SU-DHL-6 (cell line): ENCODE measurements around the gene ZNF687.

Experiments
- H2AFZ ChIP-seq: fragments of 200-600 bp; sonication (generic); 2 replicates; pipeline ENCODE4 v1.6.1; 2014; ENCODE audit warnings: low read depth, mild to moderate bottlenecking, moderate library complexity, mixed read lengths, antibody characterized with exemption, low read length; ENCODE audit not compliant: severe bottlenecking
- H3F3A ChIP-seq: fragments of 200-600 bp; shearing (Covaris generic); 2 replicates; pipeline ENCODE4 v1.6.0; 2016; ENCODE audit warnings: antibody characterized with exemption, mild to moderate bottlenecking; ENCODE audit not compliant: insufficient read depth
- H3K27ac ChIP-seq: fragments of 200-600 bp; sonication (generic); 2 replicates; pipeline ENCODE4 v1.5.1; 2016; ENCODE audit warnings: low read depth, mild to moderate bottlenecking, low read length, moderate library complexity, mixed read lengths
- H3K27me3 ChIP-seq: fragments of 200-600 bp; sonication (generic), shearing (Covaris generic); 2 replicates; pipeline ENCODE4 v1.6.0; 2014; ENCODE audit warnings: mild to moderate bottlenecking, low read length
- H3K36me3 ChIP-seq: fragments of 200-600 bp; sonication (generic); 2 replicates; pipeline ENCODE4 v1.6.1; 2014; ENCODE audit warnings: mild to moderate bottlenecking, low read length, mixed read lengths
- H3K4me2 ChIP-seq: fragments of 300-600, 200-600 bp; shearing (Covaris generic), sonication (generic); 2 replicates; pipeline ENCODE4 v1.6.0; 2014; ENCODE audit warnings: low read length, low read depth, mild to moderate bottlenecking; ENCODE audit not compliant: poor library complexity, severe bottlenecking
- H3K4me3 ChIP-seq: fragments of 200-600 bp; sonication (generic); 2 replicates; pipeline ENCODE4 v1.5.1; 2014; ENCODE audit warnings: antibody characterized with exemption, low read length, mild to moderate bottlenecking, mixed read lengths; ENCODE audit not compliant: insufficient read depth, poor library complexity, severe bottlenecking
- H3K79me2 ChIP-seq: fragments of 200-600 bp; sonication (generic); 2 replicates; pipeline ENCODE4 v1.6.1; 2014; ENCODE audit warnings: mild to moderate bottlenecking, low read length, moderate library complexity; ENCODE audit not compliant: insufficient read depth
- H3K9ac ChIP-seq: fragments of 200-600 bp; sonication (generic); 2 replicates; pipeline ENCODE4 v1.7.0; 2014; ENCODE audit warnings: mild to moderate bottlenecking, low read length
- H3K9me2 ChIP-seq: fragments of 200-600 bp; sonication (generic); replicated peaks from 2 replicates; pipeline ENCODE4 v1.6.1; 2014; ENCODE audit warnings: low read length; ENCODE audit not compliant: insufficient read depth
- H3K9me3 ChIP-seq: fragments of 200-600 bp; sonication (generic); 2 replicates; pipeline ENCODE4 v1.6.1; 2014; ENCODE audit warnings: low read length, mixed read lengths; ENCODE audit not compliant: insufficient read depth
- H4K20me1 ChIP-seq: fragments of 200-600 bp; sonication (generic); 2 replicates; pipeline ENCODE4 v1.6.1; 2014; ENCODE audit warnings: low read depth, mild to moderate bottlenecking, antibody characterized with exemption, low read length, moderate library complexity, mixed read lengths
- EZH2phosphoT487 ChIP-seq: fragments of 200-600 bp; sonication (generic), shearing (Covaris generic); conservative IDR thresholded peaks from 2 replicates; pipeline ENCODE4 v1.6.1; 2018; ENCODE audit warnings: mild to moderate bottlenecking, antibody characterized with exemption, low read length, moderate library complexity, mixed read lengths
- TF ChIP-seq, protein P1 (sequence below): fragments of 200-600 bp; sonication (generic); IDR thresholded peaks from one replicate; pipeline ENCODE4 v1.5.1; 2017; ENCODE audit warnings: antibody characterized with exemption, mild to moderate bottlenecking, low read length, moderate library complexity; ENCODE audit not compliant: insufficient read depth, poor library complexity, severe bottlenecking

ZNF687 gene

DNA sequence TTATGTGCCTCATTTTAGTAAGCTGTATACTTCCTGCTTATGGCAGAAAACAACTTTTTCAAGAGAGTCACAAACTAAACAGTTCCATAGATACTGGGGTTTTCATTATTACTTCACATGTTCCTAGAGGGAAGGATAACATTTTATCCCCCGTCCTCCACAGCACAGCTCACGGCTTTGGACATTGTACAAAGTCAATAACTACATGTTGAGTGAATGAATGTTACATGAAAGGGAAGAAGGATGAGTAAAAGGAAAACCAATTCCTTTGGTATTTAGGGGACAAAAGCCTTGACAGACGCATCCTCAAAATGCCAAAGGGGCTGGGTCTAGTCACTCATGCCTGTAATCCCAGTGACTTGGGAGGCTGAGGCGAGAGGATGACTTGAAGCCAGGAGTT is 30.3 kb downstream of the ZNF687 start:
- H4K20me1 ChIP-seq, result no peaks in the 10 kb centered on the region
- H3F3A ChIP-seq, result no peaks in the 10 kb centered on the region
- H3K4me2 ChIP-seq, result no peak overlapping the region
- H3K79me2 ChIP-seq, result no peaks in the 10 kb centered on the region
- H3K27me3 ChIP-seq, result no peaks in the 10 kb centered on the region
- no peak overlapping the region for H3K9ac ChIP-seq
- H2AFZ ChIP-seq, result no peak overlapping the region
- no peak overlapping the region for H3K27ac ChIP-seq
- H3K9me2 ChIP-seq, result no peaks in the 10 kb centered on the region
- no peaks in the 10 kb centered on the region for H3K9me3 ChIP-seq
- no peak overlapping the region for H3K4me3 ChIP-seq
- H3K36me3 ChIP-seq, result no peaks in the 10 kb centered on the region
- TF ChIP-seq EZH2phosphoT487, result no peak
- TF ChIP-seq, protein P1, sequence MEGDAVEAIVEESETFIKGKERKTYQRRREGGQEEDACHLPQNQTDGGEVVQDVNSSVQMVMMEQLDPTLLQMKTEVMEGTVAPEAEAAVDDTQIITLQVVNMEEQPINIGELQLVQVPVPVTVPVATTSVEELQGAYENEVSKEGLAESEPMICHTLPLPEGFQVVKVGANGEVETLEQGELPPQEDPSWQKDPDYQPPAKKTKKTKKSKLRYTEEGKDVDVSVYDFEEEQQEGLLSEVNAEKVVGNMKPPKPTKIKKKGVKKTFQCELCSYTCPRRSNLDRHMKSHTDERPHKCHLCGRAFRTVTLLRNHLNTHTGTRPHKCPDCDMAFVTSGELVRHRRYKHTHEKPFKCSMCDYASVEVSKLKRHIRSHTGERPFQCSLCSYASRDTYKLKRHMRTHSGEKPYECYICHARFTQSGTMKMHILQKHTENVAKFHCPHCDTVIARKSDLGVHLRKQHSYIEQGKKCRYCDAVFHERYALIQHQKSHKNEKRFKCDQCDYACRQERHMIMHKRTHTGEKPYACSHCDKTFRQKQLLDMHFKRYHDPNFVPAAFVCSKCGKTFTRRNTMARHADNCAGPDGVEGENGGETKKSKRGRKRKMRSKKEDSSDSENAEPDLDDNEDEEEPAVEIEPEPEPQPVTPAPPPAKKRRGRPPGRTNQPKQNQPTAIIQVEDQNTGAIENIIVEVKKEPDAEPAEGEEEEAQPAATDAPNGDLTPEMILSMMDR, result no peak

DNA sequence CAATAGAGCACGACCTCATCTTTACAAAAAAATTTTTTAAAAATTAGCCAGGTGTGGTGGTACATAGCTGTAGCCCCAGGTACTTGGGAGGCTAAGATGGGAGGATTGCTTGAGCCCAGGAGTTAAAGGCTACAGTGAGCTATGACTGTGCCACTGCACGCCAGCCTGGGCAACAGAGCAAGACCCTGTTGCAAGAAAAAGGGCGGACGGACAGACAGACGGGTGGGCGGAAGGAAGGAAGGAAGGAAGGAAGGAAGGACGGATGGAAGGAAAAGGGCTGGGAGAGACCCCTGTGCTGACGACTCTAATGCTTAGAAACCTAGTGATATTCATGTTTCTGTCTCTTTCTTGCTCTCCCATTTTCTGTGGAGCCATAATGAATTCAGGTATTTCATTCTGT is 30.7 kb downstream of the ZNF687 start:
- Histone ChIP-seq H3K9me3 (no peaks in the 10 kb centered on the region), H3K9me2 (no peaks in the 10 kb centered on the region), H3K36me3 (no peaks in the 10 kb centered on the region), H3K79me2 (no peaks in the 10 kb centered on the region), H4K20me1 (no peaks in the 10 kb centered on the region), H3K27me3 (no peaks in the 10 kb centered on the region), H3K4me2 (no peak overlapping the region), H3K4me3 (no peak overlapping the region), H3K27ac (no peak overlapping the region), H3K9ac (no peak overlapping the region), H3F3A (no peaks in the 10 kb centered on the region), H2AFZ (no peak overlapping the region)
- no peak for TF ChIP-seq EZH2phosphoT487
- TF ChIP-seq, protein P1, result no peak

DNA sequence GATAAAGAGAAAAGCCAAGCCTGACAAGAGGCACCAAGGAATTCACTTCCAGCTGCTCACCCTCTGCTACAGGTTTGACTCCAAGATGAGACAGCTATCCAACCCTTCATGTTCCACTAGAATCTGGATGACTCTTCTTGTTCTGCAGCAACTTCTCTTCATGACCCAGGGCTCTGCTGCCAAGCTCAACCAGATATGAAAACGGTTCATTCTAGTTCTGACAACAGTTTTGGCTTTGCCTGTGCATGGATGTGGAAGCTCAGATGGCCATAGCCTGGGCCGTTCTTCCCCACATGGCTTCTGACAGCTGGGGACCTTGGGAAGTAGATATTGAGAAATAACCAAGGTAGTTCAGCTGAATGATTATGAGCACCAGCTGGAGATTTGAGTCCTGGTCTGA is 31.4 kb downstream of the ZNF687 start:
- Histone ChIP-seq H2AFZ (no peak overlapping the region), H3K27ac (no peak overlapping the region), H3K4me3 (no peak overlapping the region), H3K36me3 (no peaks in the 10 kb centered on the region), H3K79me2 (no peaks in the 10 kb centered on the region), H3K27me3 (no peaks in the 10 kb centered on the region), H3K9me3 (no peaks in the 10 kb centered on the region), H3F3A (no peaks in the 10 kb centered on the region), H3K4me2 (no peak overlapping the region), H4K20me1 (no peaks in the 10 kb centered on the region), H3K9ac (no peak overlapping the region), H3K9me2 (no peaks in the 10 kb centered on the region)
- TF ChIP-seq EZH2phosphoT487, result no peak
- TF ChIP-seq, protein P1, result no peak
